Measurements from ENCODE around the gene SLC6A6. TPM values are rescaled to one million over a fixed set of nuclear protein-coding genes. Genes with fewer than 3 reads are reported as not detected.

Gene SLC6A6
- total and polyA plus RNA-seq, 2 experiments from 2014 or later = 27.5 to 150 TPM

DNA sequence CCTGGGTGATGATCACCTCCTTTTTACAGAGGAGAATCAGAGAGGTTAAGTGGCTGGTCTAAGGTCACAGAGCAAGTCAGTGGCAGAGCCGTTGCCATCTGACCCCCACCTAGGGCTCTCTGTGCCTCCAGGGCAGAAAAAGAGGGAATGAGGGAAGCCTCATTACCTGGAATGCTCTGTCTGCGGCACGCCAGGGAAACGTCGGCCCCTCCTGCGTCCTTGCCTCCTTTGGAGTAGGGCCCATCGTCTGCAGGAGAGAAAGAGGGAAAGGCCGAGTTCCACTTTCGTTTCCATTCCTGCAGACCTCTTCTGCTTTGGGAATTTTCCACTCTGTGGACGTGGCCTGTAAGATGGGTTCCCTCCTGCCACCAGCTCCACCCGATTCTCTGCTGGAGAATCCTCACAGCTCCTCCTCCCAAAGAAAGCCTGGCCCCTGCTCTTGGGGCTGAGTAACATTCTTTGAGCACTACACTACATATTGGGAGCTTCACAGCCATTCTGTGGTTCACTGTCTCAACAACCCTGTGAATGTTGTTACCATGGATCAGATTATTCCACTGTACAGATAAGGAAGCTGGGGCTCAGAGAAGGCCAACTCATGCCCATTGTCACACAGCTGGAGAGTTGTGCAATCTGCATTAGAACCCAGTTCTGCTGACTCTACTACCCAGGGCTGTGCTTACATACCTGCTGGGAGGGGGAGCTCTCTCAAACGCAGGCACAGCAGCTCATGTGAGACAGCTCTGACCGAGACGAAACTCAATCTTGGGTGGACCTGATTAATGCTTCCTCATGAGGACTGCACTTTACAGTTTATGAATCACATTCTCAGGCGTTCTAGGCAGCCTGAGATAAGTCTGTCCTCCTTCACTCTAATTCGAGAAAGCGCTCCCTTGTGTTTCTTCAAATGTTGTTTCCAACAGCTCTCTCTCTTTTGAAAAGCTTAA is 123.6 kb downstream of the SLC6A6 start (continued):
- TF ChIP-seq, protein P1, sequence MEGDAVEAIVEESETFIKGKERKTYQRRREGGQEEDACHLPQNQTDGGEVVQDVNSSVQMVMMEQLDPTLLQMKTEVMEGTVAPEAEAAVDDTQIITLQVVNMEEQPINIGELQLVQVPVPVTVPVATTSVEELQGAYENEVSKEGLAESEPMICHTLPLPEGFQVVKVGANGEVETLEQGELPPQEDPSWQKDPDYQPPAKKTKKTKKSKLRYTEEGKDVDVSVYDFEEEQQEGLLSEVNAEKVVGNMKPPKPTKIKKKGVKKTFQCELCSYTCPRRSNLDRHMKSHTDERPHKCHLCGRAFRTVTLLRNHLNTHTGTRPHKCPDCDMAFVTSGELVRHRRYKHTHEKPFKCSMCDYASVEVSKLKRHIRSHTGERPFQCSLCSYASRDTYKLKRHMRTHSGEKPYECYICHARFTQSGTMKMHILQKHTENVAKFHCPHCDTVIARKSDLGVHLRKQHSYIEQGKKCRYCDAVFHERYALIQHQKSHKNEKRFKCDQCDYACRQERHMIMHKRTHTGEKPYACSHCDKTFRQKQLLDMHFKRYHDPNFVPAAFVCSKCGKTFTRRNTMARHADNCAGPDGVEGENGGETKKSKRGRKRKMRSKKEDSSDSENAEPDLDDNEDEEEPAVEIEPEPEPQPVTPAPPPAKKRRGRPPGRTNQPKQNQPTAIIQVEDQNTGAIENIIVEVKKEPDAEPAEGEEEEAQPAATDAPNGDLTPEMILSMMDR (conservative IDR thresholded peaks at IDR 0.05; ENCODE audit: low read depth in 2 of 2) = no peak
- TF ChIP-seq ZNF114 (CRISPR knock-in tag; IDR thresholded peaks at IDR 0.05) = no peak
- TF ChIP-seq CREB1 (CRISPR knock-in tag; IDR thresholded peaks at IDR 0.05; ENCODE audit: low read depth) = no peak
- TF ChIP-seq EZH2 (IDR thresholded peaks at IDR 0.05; ENCODE audit: low read depth, unreplicated experiment) = no peak
- no peak for TF ChIP-seq REST (IDR thresholded peaks at IDR 0.05; ENCODE audit: unreplicated experiment)
- no peak for TF ChIP-seq JUNB (IDR thresholded peaks at IDR 0.05; ENCODE audit: unreplicated experiment)
- no peak for TF ChIP-seq STAT1 (IDR thresholded peaks at IDR 0.05; ENCODE audit: unreplicated experiment)
- TF ChIP-seq ZNF331 (CRISPR knock-in tag; IDR thresholded peaks at IDR 0.05; ENCODE audit: low read depth) = no peak
- no peak for TF ChIP-seq NANOG (IDR thresholded peaks at IDR 0.05; ENCODE audit: borderline replicate concordance)
- TF ChIP-seq, protein P2, sequence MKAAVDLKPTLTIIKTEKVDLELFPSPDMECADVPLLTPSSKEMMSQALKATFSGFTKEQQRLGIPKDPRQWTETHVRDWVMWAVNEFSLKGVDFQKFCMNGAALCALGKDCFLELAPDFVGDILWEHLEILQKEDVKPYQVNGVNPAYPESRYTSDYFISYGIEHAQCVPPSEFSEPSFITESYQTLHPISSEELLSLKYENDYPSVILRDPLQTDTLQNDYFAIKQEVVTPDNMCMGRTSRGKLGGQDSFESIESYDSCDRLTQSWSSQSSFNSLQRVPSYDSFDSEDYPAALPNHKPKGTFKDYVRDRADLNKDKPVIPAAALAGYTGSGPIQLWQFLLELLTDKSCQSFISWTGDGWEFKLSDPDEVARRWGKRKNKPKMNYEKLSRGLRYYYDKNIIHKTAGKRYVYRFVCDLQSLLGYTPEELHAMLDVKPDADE (IDR thresholded peaks at IDR 0.05) = no peak
- no peak for TF ChIP-seq EZH2phosphoT487 (IDR thresholded peaks at IDR 0.05; ENCODE audit: unreplicated experiment)

- Histone ChIP-seq H3K36me3 (ENCODE audit: insufficient read depth) (no peaks in the 10 kb centered on the region), H2AFZ (no peak overlapping the region), H3K27me3 (ENCODE audit: insufficient read depth) (no peaks in the 10 kb centered on the region), H3K4me2 (no peak overlapping the region), H3K79me2 (replicated peaks; ENCODE audit: insufficient read depth) (no peaks in the 10 kb centered on the region), H3F3A (replicated peaks; ENCODE audit: low read depth) (peaks cover 6% of the 10 kb centered on the region; the same call in 1 of the 2 replicates), H3K27ac (ENCODE audit: low read depth) (no peak overlapping the region), H3K4me1 (ENCODE audit: insufficient read depth) (peaks cover 33% of the 10 kb centered on the region), H3K4me3 (no peak overlapping the region), H4K20me1 (replicated peaks; ENCODE audit: insufficient read depth) (no peaks in the 10 kb centered on the region), H3K9me2 (ENCODE audit: insufficient read depth) (no peaks in the 10 kb centered on the region)
- ATAC-seq (no peak), DNase-seq (ENCODE audit: low spot score) (no peak)
- Mint-ChIP-seq H3K36me3 (ENCODE audit: low read depth) (0 out of 3 replicates have a peak, but pooled peaks cover 2% of the 10 kb centered on the region), H3K9me3 (peaks cover 5% of the 10 kb centered on the region; the same call in 1 of the 3 replicates), H3K27ac (no peak overlapping the region), H3K4me1 (peaks cover 33% of the 10 kb centered on the region), H3K4me3 (no peak overlapping the region), H3K27me3 (ENCODE audit: insufficient read depth, low read depth, poor library complexity) (peaks cover 4% of the 10 kb centered on the region)
- no peak for TF ChIP-seq ZNF114 (CRISPR knock-in tag; IDR thresholded peaks at IDR 0.05)
- TF ChIP-seq, protein P3, sequence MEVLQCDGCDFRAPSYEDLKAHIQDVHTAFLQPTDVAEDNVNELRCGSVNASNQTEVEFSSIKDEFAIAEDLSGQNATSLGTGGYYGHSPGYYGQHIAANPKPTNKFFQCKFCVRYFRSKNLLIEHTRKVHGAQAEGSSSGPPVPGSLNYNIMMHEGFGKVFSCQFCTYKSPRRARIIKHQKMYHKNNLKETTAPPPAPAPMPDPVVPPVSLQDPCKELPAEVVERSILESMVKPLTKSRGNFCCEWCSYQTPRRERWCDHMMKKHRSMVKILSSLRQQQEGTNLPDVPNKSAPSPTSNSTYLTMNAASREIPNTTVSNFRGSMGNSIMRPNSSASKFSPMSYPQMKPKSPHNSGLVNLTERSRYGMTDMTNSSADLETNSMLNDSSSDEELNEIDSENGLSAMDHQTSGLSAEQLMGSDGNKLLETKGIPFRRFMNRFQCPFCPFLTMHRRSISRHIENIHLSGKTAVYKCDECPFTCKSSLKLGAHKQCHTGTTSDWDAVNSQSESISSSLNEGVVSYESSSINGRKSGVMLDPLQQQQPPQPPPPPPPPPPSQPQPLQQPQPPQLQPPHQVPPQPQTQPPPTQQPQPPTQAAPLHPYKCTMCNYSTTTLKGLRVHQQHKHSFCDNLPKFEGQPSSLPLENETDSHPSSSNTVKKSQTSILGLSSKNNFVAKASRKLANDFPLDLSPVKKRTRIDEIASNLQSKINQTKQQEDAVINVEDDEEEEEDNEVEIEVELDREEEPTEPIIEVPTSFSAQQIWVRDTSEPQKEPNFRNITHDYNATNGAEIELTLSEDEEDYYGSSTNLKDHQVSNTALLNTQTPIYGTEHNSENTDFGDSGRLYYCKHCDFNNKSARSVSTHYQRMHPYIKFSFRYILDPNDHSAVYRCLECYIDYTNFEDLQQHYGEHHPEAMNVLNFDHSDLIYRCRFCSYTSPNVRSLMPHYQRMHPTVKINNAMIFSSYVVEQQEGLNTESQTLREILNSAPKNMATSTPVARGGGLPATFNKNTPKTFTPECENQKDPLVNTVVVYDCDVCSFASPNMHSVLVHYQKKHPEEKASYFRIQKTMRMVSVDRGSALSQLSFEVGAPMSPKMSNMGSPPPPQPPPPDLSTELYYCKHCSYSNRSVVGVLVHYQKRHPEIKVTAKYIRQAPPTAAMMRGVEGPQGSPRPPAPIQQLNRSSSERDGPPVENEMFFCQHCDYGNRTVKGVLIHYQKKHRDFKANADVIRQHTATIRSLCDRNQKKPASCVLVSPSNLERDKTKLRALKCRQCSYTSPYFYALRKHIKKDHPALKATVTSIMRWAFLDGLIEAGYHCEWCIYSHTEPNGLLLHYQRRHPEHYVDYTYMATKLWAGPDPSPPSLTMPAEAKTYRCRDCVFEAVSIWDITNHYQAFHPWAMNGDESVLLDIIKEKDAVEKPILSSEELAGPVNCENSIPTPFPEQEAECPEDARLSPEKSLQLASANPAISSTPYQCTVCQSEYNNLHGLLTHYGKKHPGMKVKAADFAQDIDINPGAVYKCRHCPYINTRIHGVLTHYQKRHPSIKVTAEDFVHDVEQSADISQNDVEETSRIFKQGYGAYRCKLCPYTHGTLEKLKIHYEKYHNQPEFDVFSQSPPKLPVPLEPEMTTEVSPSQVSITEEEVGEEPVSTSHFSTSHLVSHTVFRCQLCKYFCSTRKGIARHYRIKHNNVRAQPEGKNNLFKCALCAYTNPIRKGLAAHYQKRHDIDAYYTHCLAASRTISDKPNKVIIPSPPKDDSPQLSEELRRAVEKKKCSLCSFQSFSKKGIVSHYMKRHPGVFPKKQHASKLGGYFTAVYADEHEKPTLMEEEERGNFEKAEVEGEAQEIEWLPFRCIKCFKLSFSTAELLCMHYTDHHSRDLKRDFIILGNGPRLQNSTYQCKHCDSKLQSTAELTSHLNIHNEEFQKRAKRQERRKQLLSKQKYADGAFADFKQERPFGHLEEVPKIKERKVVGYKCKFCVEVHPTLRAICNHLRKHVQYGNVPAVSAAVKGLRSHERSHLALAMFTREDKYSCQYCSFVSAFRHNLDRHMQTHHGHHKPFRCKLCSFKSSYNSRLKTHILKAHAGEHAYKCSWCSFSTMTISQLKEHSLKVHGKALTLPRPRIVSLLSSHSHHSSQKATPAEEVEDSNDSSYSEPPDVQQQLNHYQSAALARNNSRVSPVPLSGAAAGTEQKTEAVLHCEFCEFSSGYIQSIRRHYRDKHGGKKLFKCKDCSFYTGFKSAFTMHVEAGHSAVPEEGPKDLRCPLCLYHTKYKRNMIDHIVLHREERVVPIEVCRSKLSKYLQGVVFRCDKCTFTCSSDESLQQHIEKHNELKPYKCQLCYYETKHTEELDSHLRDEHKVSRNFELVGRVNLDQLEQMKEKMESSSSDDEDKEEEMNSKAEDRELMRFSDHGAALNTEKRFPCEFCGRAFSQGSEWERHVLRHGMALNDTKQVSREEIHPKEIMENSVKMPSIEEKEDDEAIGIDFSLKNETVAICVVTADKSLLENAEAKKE (CRISPR knock-in tag; IDR thresholded peaks at IDR 0.05) = no peak
These were observed 125.7 kb downstream of the SLC6A6 start for GRCh38 chr3:14528081-14528480.

Data from GM23338 (cell line).